NCI-H526 (cell line): Measurements from ENCODE around the gene CUEDC2.

ENCODE experiments used
- DNase-seq, 2 experiments: peaks; one replicate each; lab custom pipeline; 2025; lab: John Stamatoyannopoulos, UW

The CUEDC2 gene

GRCh38 chr10:102396730-102397151 is 35.6 kb downstream of the CUEDC2 start:
- no peak for DNase-seq

- no peak for DNase-seq
Observed at GRCh38 chr10:102396317-102396650, 36.1 kb downstream of the CUEDC2 start.

GRCh38 chr10:102395400-102396316 is 36.7 kb downstream of the CUEDC2 start, which contains the start of gene NFKB2:
Gene NFKB2 (plus strand): TSS chr10:102395705. CDS start chr10:102395960, 255 bp downstream.
- peak; percentile 18 to 78 for DNase-seq

GRCh38 chr10:102394801-102395399 is 37.5 kb downstream of the CUEDC2 start:
- peak; percentile 53 to 63 for DNase-seq

- peak; percentile 53 to 74 for DNase-seq
Observed at GRCh38 chr10:102394079-102394800, 38.1 kb downstream of the CUEDC2 start.

- DNase-seq = no peak
Observed at GRCh38 chr10:102393411-102394078, 38.8 kb downstream of the CUEDC2 start.

- DNase-seq = no peak
Observed at GRCh38 chr10:102392306-102392705, 40.1 kb downstream of the CUEDC2 start.

- DNase-seq = no peak
Observed at GRCh38 chr10:102389894-102390293, 42.5 kb downstream of the CUEDC2 start.

- DNase-seq = peak in 1 of 2 experiments; percentile 50
Observed at GRCh38 chr10:102384606-102385429, 47.6 kb downstream of the CUEDC2 start.

GRCh38 chr10:102384053-102384452 is 48.3 kb downstream of the CUEDC2 start:
- no peak for DNase-seq

GRCh38 chr10:102382871-102383270 is 49.5 kb downstream of the CUEDC2 start:
- DNase-seq = no peak

- DNase-seq = no peak
Observed at GRCh38 chr10:102381983-102382382, 50.4 kb downstream of the CUEDC2 start.

- DNase-seq = no peak
Observed at GRCh38 chr10:102379383-102379782, 53.0 kb downstream of the CUEDC2 start.

GRCh38 chr10:102376901-102377300 is 55.5 kb downstream of the CUEDC2 start:
- no peak for DNase-seq

- DNase-seq = no peak
Observed at GRCh38 chr10:102375867-102376266, 56.5 kb downstream of the CUEDC2 start.

- DNase-seq = no peak
Observed at GRCh38 chr10:102375250-102375649, 57.1 kb downstream of the CUEDC2 start.
